GM18526 (cell line): ENCODE data around the gene LYPLAL1.

Experiments used
- POLR2A ChIP-seq: IDR thresholded peaks from 3 replicates; pipeline ENCODE4 v1.6.1; 2011; ENCODE audit not compliant: insufficient read length; ENCODE audit errors: extremely low read depth

Gene LYPLAL1

GRCh38 chr1:219232890-219233289, 59.2 kb downstream of the LYPLAL1 start:
- no peak for TF ChIP-seq POLR2A

- TF ChIP-seq POLR2A = no peak
These were observed 62.3 kb downstream of the LYPLAL1 start for GRCh38 chr1:219235903-219236481.

- TF ChIP-seq POLR2A = no peak
These were observed 63.4 kb downstream of the LYPLAL1 start for GRCh38 chr1:219236933-219237610.

- no peak for TF ChIP-seq POLR2A
These were observed 65.8 kb downstream of the LYPLAL1 start for GRCh38 chr1:219239518-219239917.

- TF ChIP-seq POLR2A = no peak
These were observed 71.2 kb downstream of the LYPLAL1 start for GRCh38 chr1:219244864-219245263.

- no peak for TF ChIP-seq POLR2A
These were observed 73.8 kb downstream of the LYPLAL1 start for GRCh38 chr1:219247441-219247840.

- TF ChIP-seq POLR2A = no peak
These were observed 84.1 kb downstream of the LYPLAL1 start for GRCh38 chr1:219257751-219258150.

- no peak for TF ChIP-seq POLR2A
These were observed 87.8 kb downstream of the LYPLAL1 start for GRCh38 chr1:219261454-219261853.
